ENCODE results near the gene PCA3.

DNA sequence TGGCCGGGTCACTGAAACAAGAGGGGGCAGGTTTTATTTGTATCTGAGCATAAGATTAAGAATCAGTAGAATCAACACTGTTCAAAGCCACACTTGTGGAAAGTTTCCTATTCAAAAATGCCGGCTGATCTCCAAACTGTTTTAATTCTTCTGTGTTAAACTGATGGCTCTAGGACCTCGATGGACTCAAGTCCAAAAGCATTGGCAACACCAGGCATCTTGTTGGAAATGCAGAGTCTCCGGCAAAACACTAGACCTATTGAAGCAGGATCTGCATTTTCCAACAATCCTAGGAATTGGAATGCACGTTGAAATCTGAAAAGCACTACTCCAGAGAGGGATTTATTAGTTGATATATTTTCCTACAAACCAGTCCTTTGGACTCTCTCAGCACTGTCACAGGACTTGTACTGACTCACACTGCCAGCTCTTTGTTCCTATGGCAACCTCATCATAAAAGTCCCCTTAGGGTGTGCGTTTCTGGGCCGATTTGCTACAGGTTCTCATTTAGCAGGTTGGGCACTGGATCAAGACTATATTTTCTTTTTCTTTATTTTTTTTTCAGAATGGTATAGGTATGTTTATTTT lies 48.1 kb upstream of the PCA3 start:
- TF ChIP-seq RXRA (IDR thresholded peaks at IDR 0.05) (no peak), RAD21 (IDR thresholded peaks at IDR 0.05) (no peak), SP1 (IDR thresholded peaks at IDR 0.05) (no peak), HNF4G (IDR thresholded peaks at IDR 0.05) (no peak), GABPA (IDR thresholded peaks at IDR 0.05 in 1 of 2, conservative IDR thresholded peaks at IDR 0.05 in 1 of 2) (no peak)
- TF ChIP-seq, protein P1, sequence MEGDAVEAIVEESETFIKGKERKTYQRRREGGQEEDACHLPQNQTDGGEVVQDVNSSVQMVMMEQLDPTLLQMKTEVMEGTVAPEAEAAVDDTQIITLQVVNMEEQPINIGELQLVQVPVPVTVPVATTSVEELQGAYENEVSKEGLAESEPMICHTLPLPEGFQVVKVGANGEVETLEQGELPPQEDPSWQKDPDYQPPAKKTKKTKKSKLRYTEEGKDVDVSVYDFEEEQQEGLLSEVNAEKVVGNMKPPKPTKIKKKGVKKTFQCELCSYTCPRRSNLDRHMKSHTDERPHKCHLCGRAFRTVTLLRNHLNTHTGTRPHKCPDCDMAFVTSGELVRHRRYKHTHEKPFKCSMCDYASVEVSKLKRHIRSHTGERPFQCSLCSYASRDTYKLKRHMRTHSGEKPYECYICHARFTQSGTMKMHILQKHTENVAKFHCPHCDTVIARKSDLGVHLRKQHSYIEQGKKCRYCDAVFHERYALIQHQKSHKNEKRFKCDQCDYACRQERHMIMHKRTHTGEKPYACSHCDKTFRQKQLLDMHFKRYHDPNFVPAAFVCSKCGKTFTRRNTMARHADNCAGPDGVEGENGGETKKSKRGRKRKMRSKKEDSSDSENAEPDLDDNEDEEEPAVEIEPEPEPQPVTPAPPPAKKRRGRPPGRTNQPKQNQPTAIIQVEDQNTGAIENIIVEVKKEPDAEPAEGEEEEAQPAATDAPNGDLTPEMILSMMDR (IDR thresholded peaks at IDR 0.05; ENCODE audit: low read depth, low read length, missing input control), result no peak
- TF ChIP-seq, protein P2, sequence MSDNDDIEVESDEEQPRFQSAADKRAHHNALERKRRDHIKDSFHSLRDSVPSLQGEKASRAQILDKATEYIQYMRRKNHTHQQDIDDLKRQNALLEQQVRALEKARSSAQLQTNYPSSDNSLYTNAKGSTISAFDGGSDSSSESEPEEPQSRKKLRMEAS (IDR thresholded peaks at IDR 0.05), result no peak
- TF ChIP-seq, protein P3, sequence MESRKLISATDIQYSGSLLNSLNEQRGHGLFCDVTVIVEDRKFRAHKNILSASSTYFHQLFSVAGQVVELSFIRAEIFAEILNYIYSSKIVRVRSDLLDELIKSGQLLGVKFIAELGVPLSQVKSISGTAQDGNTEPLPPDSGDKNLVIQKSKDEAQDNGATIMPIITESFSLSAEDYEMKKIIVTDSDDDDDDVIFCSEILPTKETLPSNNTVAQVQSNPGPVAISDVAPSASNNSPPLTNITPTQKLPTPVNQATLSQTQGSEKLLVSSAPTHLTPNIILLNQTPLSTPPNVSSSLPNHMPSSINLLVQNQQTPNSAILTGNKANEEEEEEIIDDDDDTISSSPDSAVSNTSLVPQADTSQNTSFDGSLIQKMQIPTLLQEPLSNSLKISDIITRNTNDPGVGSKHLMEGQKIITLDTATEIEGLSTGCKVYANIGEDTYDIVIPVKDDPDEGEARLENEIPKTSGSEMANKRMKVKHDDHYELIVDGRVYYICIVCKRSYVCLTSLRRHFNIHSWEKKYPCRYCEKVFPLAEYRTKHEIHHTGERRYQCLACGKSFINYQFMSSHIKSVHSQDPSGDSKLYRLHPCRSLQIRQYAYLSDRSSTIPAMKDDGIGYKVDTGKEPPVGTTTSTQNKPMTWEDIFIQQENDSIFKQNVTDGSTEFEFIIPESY (IDR thresholded peaks at IDR 0.05), result no peak

All from liver (tissue), 3 donors.